ENCODE results near the gene TOMT. TPM values are rescaled to one million over a fixed set of nuclear protein-coding genes. Genes with fewer than 3 reads are reported as not detected.

Gene TOMT, protein sequence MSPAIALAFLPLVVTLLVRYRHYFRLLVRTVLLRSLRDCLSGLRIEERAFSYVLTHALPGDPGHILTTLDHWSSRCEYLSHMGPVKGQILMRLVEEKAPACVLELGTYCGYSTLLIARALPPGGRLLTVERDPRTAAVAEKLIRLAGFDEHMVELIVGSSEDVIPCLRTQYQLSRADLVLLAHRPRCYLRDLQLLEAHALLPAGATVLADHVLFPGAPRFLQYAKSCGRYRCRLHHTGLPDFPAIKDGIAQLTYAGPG
- not detected for total RNA-seq
- not detected for polyA plus RNA-seq

DNA sequence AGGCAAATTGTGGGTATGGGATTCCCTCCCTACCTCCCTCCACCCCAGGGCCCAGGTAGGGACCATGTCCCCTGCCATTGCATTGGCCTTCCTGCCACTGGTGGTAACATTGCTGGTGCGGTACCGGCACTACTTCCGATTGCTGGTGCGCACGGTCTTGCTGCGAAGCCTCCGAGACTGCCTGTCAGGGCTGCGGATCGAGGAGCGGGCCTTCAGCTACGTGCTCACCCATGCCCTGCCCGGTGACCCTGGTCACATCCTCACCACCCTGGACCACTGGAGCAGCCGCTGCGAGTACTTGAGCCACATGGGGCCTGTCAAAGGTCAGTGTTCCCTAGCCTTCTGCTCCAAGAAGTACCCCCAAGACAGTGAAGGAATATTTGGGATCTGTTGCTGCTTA, at the start of gene TOMT:
Gene TOMT, plus strand, starts transcription at position 37 of the 400 bp plus-strand sequence. Its CDS starts 28 bp downstream, at position 65.
- H3K4me1 ChIP-seq (ENCODE audit: insufficient read depth) = no peaks in the 10 kb centered on the region
- no peak for DNase-seq (ENCODE audit: extremely low spot score)
- WGBS = 96% methylated on average over 14 of the region's 14 CpGs
- H3K27ac ChIP-seq (ENCODE audit: low read depth) = no peak within 1 kb of the TSS
- no peaks in the 10 kb centered on the region for H3K36me3 ChIP-seq (ENCODE audit: insufficient read depth)
- no peak within 1 kb of the TSS for H3K4me3 ChIP-seq (ENCODE audit: low read depth, low read length)

DNA sequence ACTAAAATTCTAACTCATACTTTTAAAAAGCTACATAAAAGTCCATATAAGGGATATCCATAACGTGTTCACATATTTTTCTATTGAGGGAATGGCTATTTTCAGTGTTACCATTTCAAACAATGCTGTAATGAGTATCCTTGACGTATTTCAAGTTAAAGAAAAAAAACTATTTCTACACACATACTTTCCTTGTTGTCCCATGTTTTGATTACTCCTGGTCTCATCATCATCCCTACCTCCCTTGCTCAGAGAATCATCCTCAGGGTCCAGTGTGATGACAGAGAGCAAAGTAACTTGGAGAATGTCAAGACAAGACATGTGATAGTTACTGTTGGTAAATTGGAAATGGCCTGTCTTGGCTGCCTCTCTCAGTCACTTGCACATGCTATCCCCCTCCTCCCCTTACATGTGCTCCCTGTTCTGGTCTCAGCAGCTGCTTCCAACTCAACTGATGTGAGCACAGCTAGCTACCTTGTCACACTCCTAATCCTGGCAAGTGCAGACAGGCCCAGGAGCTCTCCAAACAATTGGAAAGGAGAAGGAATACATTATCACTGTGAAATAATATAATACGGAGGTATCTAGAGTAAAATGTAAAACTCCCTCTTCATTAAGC, 47.2 kb upstream of the TOMT start:
- Histone ChIP-seq H3K27ac (ENCODE audit: low read depth) (no peak overlapping the region), H3K4me1 (ENCODE audit: insufficient read depth) (no peaks in the 10 kb centered on the region), H3K36me3 (ENCODE audit: insufficient read depth) (no peaks in the 10 kb centered on the region), H3K4me3 (ENCODE audit: low read depth, low read length) (no peak overlapping the region)
- 45% methylated on average over 3 of the region's 3 CpGs for WGBS
- DNase-seq (ENCODE audit: extremely low spot score) = no peak

DNA sequence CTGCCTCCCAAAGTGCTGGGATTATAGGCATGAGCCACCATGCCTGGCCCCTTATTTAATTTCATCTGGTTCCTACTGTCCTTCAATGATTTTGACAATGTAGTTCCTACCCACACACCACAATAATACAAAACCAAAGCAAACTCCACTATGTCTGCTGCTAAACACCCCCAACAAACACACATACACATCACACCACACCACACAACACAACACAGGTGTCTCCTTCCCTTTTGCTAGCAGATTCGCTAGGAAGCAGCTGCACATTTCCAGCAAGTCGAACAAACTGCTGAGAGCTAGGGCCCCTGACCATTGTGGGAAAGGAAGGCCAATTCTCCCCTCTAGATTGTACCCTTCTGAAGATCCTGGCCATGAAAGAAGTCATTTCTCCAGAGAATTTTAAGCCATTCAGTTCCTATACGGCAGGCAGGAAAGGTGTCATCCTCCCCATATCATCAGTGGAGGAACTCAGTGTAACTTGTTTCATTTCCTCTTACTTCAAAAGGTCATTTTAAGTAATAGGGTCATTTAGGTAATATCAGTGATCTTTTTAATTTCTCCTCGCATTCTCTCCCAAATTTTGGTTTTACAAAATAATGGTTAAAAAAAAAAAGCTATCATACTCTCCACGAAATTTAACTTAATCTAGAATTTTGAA, 43.9 kb upstream of the TOMT start:
- H3K4me3 ChIP-seq (ENCODE audit: low read depth, low read length) = no peak overlapping the region
- H3K4me1 ChIP-seq (ENCODE audit: insufficient read depth) = no peaks in the 10 kb centered on the region
- 90% methylated on average over 5 of the region's 5 CpGs for WGBS
- H3K36me3 ChIP-seq (ENCODE audit: insufficient read depth) = no peaks in the 10 kb centered on the region
- DNase-seq (ENCODE audit: extremely low spot score) = no peak
- H3K27ac ChIP-seq (ENCODE audit: low read depth) = no peak overlapping the region

DNA sequence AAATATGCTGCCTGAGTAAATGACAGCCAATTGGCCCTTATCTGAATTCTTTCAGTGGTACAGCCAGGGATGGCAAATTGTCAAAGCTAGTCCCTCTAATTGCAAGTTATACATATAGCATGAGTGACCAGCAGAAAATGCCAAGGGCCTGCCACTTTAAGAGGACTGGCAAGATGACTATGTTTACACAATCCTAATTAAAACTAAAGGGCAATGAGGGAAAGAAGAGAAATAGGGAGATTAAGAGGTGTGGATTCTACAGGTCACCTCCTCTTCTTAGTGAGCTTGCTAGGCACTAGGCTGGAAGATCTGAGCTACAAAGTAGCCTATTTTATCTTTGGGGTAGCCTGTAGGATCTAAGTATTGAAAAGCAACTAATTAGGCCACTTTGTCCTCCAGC, 38.9 kb upstream of the TOMT start:
- Histone ChIP-seq H3K4me1 (ENCODE audit: insufficient read depth) (no peaks in the 10 kb centered on the region), H3K27ac (ENCODE audit: low read depth) (no peak overlapping the region), H3K4me3 (ENCODE audit: low read depth, low read length) (no peak overlapping the region), H3K36me3 (ENCODE audit: insufficient read depth) (no peaks in the 10 kb centered on the region)
- no peak for DNase-seq (ENCODE audit: extremely low spot score)

DNA sequence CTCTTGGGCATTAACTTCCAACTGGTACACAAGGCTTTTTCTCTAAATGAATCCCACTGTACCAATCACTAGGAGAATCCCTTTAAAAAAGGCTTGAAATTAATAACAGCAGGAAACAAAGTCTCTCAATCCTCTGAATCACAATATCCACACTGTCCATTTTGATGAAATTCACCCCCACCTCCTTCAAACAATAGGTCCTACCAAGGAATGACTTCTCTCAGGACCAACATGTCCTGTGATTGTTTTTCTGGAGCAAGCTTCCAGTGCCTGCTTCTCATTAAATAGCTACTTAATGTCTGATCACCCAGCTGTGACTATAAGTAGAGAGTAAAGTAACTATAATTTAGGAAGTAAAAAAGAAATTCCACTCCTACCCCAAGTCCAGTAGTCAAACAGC, 38.5 kb upstream of the TOMT start:
- DNase-seq (ENCODE audit: extremely low spot score) = no peak
- Histone ChIP-seq H3K4me1 (ENCODE audit: insufficient read depth) (no peaks in the 10 kb centered on the region), H3K4me3 (ENCODE audit: low read depth, low read length) (no peak overlapping the region), H3K27ac (ENCODE audit: low read depth) (no peak overlapping the region), H3K36me3 (ENCODE audit: insufficient read depth) (no peaks in the 10 kb centered on the region)

DNA sequence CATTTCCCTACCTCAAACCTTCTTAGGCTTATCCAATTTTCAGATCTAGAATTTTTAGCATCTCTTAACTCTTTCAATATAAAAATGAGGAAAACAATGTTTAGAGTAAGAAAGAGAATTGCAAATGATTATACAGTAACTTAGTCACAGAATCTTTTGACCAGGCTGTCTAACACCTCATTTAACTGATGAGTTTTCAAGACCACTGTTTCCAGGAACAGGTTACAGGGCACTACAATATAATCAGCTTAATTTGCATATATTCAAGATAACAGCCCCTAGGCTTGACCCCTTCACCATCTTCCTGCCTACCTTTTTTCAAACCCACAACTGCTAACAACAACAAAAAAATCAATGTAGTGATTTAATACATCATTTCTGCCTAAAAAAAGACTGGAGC, 38.0 kb upstream of the TOMT start:
- DNase-seq (ENCODE audit: extremely low spot score) = no peak
- H3K36me3 ChIP-seq (ENCODE audit: insufficient read depth) = no peaks in the 10 kb centered on the region
- no peaks in the 10 kb centered on the region for H3K4me1 ChIP-seq (ENCODE audit: insufficient read depth)
- no peak overlapping the region for H3K4me3 ChIP-seq (ENCODE audit: low read depth, low read length)
- no peak overlapping the region for H3K27ac ChIP-seq (ENCODE audit: low read depth)

DNA sequence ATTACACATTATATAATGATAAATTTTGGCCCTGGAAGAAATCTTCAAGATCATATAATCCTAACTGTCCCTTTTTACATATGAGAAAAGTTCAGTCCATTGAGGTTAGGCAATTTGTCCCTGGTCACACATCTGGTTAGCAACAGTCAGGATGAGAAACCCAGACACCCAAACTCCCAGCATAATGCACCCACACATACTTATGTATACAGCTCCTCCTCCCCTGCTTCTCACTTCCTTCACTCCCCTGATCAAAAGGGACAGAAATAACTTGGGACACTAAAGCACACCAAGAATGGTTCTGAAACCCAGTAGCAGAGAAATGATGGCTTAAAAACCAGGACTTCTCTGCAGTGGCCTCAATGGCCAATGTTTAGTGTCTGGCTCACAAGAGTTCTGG, 36.5 kb upstream of the TOMT start:
- Histone ChIP-seq H3K36me3 (ENCODE audit: insufficient read depth) (no peaks in the 10 kb centered on the region), H3K27ac (ENCODE audit: low read depth) (peak overlapping the region; percentile 79), H3K4me3 (ENCODE audit: low read depth, low read length) (no peak overlapping the region), H3K4me1 (ENCODE audit: insufficient read depth) (no peaks in the 10 kb centered on the region)
- DNase-seq (ENCODE audit: extremely low spot score) = no peak

DNA sequence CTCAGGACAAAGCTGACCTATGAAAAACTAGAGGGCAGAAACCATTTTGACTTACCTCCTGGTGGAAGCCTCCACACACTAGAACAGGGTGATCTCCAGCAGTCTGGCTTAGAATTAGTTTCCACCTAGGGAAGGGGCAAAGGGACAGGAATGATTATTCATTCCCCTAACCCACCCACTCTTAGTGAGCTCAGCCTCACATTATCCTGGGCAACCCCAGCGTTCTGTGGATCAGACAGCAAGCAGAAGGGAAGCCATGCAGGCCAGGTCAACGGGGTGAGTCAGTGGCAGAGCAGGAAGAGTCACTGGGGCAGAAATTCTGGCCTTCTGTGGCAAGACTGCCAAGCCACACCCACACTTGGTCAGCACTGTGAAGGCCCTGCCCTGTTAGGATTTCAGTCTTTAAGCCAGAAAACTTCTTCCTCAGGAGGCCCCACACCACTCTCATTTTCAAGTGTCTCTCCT, 35.9 kb upstream of the TOMT start:
- no peak for DNase-seq (ENCODE audit: extremely low spot score)
- Histone ChIP-seq H3K4me1 (ENCODE audit: insufficient read depth) (no peaks in the 10 kb centered on the region), H3K4me3 (ENCODE audit: low read depth, low read length) (no peak overlapping the region), H3K27ac (ENCODE audit: low read depth) (peak overlapping the region; percentile 79), H3K36me3 (ENCODE audit: insufficient read depth) (no peaks in the 10 kb centered on the region)
- WGBS = 2% methylated on average over 2 of the region's 2 CpGs

DNA sequence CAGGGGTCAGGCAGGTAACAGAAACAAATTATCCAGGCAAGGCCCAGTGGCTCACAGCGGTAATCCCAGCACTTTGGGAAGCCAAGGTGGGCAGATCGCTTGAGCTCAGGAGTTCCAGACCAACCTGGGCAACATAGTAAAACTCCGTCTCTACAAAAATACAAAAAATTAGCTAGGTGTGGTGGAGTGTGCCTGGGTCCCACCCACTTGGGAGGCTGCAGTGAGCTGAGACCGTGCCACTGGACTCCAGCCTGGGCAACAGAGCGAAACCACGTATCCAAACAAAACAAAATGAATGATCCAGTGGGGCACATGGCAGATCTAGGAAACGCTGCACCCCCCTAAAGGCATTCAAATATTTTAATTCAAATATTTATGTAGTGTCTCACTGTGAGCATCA, 35.2 kb upstream of the TOMT start:
- H3K4me1 ChIP-seq (ENCODE audit: insufficient read depth) = no peaks in the 10 kb centered on the region
- no peak for DNase-seq (ENCODE audit: extremely low spot score)
- H3K27ac ChIP-seq (ENCODE audit: low read depth) = peak overlapping the region; percentile 57
- WGBS = 91% methylated on average over 7 of the region's 7 CpGs
- H3K4me3 ChIP-seq (ENCODE audit: low read depth, low read length) = no peak overlapping the region
- H3K36me3 ChIP-seq (ENCODE audit: insufficient read depth) = no peaks in the 10 kb centered on the region

DNA sequence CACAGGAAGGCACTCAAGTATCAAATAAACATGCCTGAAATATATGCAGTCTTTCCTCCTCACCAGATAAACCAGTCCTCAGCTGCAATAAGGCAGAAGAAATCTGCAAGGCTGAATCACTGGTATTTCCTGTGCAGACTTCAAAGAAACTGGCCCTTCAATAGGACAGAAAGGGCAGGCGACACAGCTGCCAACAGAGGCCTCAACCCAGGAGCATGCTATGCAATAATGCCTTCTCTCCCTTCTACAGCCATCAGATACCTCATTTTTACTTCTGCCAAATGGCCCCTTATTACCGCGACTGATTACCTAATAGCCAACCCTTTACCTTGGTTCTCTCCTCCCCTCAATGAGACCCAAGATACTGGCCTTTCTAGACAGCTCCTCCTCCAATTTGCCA, 33.4 kb upstream of the TOMT start:
- Histone ChIP-seq H3K4me1 (ENCODE audit: insufficient read depth) (no peaks in the 10 kb centered on the region), H3K27ac (ENCODE audit: low read depth) (peak overlapping the region; percentile 39), H3K4me3 (ENCODE audit: low read depth, low read length) (no peak overlapping the region), H3K36me3 (ENCODE audit: insufficient read depth) (no peaks in the 10 kb centered on the region)
- WGBS = 55% methylated on average over 3 of the region's 3 CpGs
- no peak for DNase-seq (ENCODE audit: extremely low spot score)

DNA sequence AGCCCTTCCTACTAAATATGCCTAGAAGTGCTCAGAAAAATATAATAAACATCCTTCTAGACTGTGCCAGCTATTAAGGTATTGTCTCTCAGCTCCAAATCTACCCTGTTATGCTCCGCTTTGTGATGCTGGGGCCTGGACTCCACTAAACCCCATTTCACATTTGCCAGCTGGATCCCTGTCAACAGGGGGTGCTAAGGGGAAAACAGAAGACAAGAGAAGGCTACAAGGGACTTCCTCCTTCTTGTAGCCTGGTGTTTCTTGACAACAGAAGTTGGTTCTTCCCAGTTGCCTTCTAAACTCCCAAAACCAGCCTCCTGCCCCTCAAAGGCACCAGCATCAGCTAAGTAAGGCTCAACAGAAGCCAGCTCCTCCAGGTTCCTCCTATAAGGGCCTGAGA, 30.6 kb upstream of the TOMT start:
- 70% methylated on average over 1 of the region's 1 CpG for WGBS
- DNase-seq (ENCODE audit: extremely low spot score) = no peak
- Histone ChIP-seq H3K36me3 (ENCODE audit: insufficient read depth) (no peaks in the 10 kb centered on the region), H3K27ac (ENCODE audit: low read depth) (no peak overlapping the region), H3K4me1 (ENCODE audit: insufficient read depth) (peaks cover 2% of the 10 kb centered on the region), H3K4me3 (ENCODE audit: low read depth, low read length) (no peak overlapping the region)

DNA sequence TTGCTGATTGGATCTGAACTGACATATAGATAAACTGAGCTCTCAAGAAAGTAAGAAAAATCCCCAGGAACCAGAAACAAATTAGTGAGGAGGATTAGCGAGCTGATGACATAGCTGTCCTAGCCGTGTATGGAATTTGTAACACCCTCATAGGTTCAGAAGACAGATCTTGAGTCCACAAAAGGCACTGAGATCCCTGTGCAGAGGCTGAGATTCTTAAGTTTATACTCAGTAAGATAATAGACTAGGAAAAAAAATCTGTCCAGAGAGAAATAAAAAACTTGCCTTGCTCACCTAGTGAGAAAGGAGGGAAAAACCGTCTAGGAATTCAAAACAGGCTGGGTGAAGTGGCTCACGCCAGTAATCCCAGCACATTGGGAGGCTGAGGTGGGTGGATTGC, 30.0 kb upstream of the TOMT start:
- no peak overlapping the region for H3K27ac ChIP-seq (ENCODE audit: low read depth)
- H3K4me3 ChIP-seq (ENCODE audit: low read depth, low read length) = no peak overlapping the region
- WGBS = 72% methylated on average over 4 of the region's 4 CpGs
- no peak for DNase-seq (ENCODE audit: extremely low spot score)
- peaks cover 2% of the 10 kb centered on the region for H3K4me1 ChIP-seq (ENCODE audit: insufficient read depth)
- H3K36me3 ChIP-seq (ENCODE audit: insufficient read depth) = no peaks in the 10 kb centered on the region

DNA sequence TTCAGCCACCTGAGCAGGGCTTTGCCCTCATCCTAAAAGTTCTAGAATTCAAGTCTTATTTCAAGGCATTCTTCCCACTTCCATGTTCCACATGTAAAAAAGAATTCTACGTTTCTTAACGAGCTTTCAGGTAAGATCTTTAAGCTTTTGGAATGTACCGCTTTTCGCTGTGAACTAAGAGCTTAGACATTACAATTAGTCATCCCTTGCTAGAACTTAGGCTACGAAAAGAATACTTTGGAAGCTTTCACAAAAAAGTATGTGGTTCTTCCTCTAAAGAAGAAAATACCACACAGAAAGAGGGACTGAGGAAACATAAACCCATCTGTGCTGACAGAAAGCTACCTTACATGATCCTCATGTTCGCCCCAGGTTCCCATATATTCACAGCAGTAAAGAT, 27.2 kb upstream of the TOMT start:
- DNase-seq (ENCODE audit: extremely low spot score) = no peak
- Histone ChIP-seq H3K4me3 (ENCODE audit: low read depth, low read length) (no peak overlapping the region), H3K27ac (ENCODE audit: low read depth) (peak overlapping the region; percentile 79), H3K4me1 (ENCODE audit: insufficient read depth) (peaks cover 2% of the 10 kb centered on the region), H3K36me3 (ENCODE audit: insufficient read depth) (no peaks in the 10 kb centered on the region)
- 52% methylated on average over 6 of the region's 6 CpGs for WGBS

DNA sequence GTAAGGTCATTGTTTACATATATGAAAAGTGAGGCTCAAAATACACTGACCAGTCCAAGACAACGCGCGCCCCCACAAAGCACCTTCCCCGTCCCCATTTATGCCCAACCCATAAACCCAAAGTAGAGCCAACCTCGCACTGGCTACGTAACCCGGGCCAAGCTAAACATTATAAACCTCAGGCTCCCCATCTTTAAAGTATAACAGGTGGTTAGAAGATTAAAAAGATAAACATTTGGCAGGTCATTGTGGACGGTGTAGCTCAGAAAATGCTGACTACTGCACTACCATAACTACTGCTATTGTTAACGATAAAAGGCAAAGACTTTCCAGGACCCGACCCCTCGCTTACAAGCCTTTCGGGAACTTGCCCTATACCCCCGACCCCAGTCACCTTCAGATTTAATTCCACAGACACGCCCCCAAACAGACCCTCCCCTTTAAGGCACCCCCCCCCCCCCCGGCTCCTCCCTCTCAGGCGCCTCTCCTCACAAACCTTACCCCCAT, 25.9 kb upstream of the TOMT start:
- Histone ChIP-seq H3K4me3 (ENCODE audit: low read depth, low read length) (peak overlapping the region; percentile 71), H3K4me1 (ENCODE audit: insufficient read depth) (peaks cover 2% of the 10 kb centered on the region), H3K36me3 (ENCODE audit: insufficient read depth) (no peaks in the 10 kb centered on the region), H3K27ac (ENCODE audit: low read depth) (peak overlapping the region; percentile 92)
- WGBS = 3% methylated on average over 16 of the region's 16 CpGs
- peak; percentile 28 for DNase-seq (ENCODE audit: extremely low spot score)

Measured in urinary bladder (tissue), 4 donors.